ENCODE data around the gene MCC.

The MCC gene

GRCh38 chr5:112974901-112975300 is 513.4 kb downstream of the MCC start:
- TF ChIP-seq CREB1 (IDR thresholded peaks at IDR 0.05; ENCODE audit: low read depth) (no peak), TCF12 (IDR thresholded peaks at IDR 0.05; ENCODE audit: low read depth) (no peak), FOXM1 (IDR thresholded peaks at IDR 0.05; ENCODE audit: borderline replicate concordance, low read depth) (no peak), EP300 (IDR thresholded peaks at IDR 0.05; ENCODE audit: borderline replicate concordance) (no peak), TAF1 (IDR thresholded peaks at IDR 0.05; ENCODE audit: low read depth) (no peak), EGR1 (IDR thresholded peaks at IDR 0.05) (no peak), REST (IDR thresholded peaks at IDR 0.05; ENCODE audit: low read depth) (no peak), MAX (IDR thresholded peaks at IDR 0.05) (no peak), USF1 (IDR thresholded peaks at IDR 0.05) (no peak), RAD21 (IDR thresholded peaks at IDR 0.05; ENCODE audit: low read depth) (no peak), TEAD4 (IDR thresholded peaks at IDR 0.05) (no peak)

GRCh38 chr5:112973904-112974303 is 514.3 kb downstream of the MCC start:
- TF ChIP-seq CREB1 (IDR thresholded peaks at IDR 0.05; ENCODE audit: low read depth) = no peak
- TF ChIP-seq REST (IDR thresholded peaks at IDR 0.05; ENCODE audit: low read depth) = no peak
- TF ChIP-seq YY1 (IDR thresholded peaks at IDR 0.05; ENCODE audit: low read depth) = no peak

GRCh38 chr5:112973036-112973435 is 515.2 kb downstream of the MCC start:
- no peak for TF ChIP-seq RAD21 (IDR thresholded peaks at IDR 0.05; ENCODE audit: low read depth)
- TF ChIP-seq USF1 (IDR thresholded peaks at IDR 0.05) = no peak
- no peak for TF ChIP-seq YY1 (IDR thresholded peaks at IDR 0.05; ENCODE audit: low read depth)
- no peak for TF ChIP-seq CREB1 (IDR thresholded peaks at IDR 0.05; ENCODE audit: low read depth)
- no peak for TF ChIP-seq FOXM1 (IDR thresholded peaks at IDR 0.05; ENCODE audit: borderline replicate concordance, low read depth)
- TF ChIP-seq TAF1 (IDR thresholded peaks at IDR 0.05; ENCODE audit: low read depth) = no peak
- no peak for TF ChIP-seq CEBPB (IDR thresholded peaks at IDR 0.05)
- no peak for TF ChIP-seq REST (IDR thresholded peaks at IDR 0.05; ENCODE audit: low read depth)
- TF ChIP-seq EP300 (IDR thresholded peaks at IDR 0.05; ENCODE audit: borderline replicate concordance) = no peak
- no peak for TF ChIP-seq NFIC (IDR thresholded peaks at IDR 0.05)
- no peak for TF ChIP-seq TCF12 (IDR thresholded peaks at IDR 0.05; ENCODE audit: low read depth)

Measured in Ishikawa (cell line).